Suprapubic skin (tissue), 4 donors: ENCODE measurements around the gene FGF4.

Experiments used
- CTCF ChIP-seq, 2 donors: fragments of 200-600 bp in 1 of 2; fragments of 450-650 bp in 1 of 2; sonication (generic) in 1 of 2; IDR thresholded peaks; one replicate each; pipeline ENCODE4 v1.5.1; 2016 to 2019; ENCODE audit warnings: antibody characterized with exemption in 2 of 2, mild to moderate bottlenecking in 1 of 2, moderate library complexity in 1 of 2
- EP300 ChIP-seq: sonication (generic); formaldehyde crosslinking; IDR thresholded peaks from one replicate; pipeline ENCODE4 v1.6.1; 2017; ENCODE audit warnings: antibody characterized with exemption
- POLR2A ChIP-seq, 2 donors: fragments of 450-650 bp; IDR thresholded peaks; one replicate each; pipeline ENCODE4 v1.6.1; 2017; ENCODE audit warnings: antibody characterized with exemption in 2 of 2, mild to moderate bottlenecking in 2 of 2, moderate library complexity in 2 of 2
- POLR2AphosphoS5 ChIP-seq, 3 donors: sonication (generic); formaldehyde crosslinking; IDR thresholded peaks; one replicate each; pipeline ENCODE4 v1.6.1; 2017; ENCODE audit warnings: antibody characterized with exemption in 3 of 3

- TF ChIP-seq POLR2A (IDR thresholded peaks at IDR 0.05) = no peak
- no peak for TF ChIP-seq CTCF (IDR thresholded peaks at IDR 0.05)
- TF ChIP-seq POLR2AphosphoS5 (IDR thresholded peaks at IDR 0.05) = no peak
- no peak for TF ChIP-seq EP300
These were observed 44.6 kb downstream of the FGF4 start for GRCh38 chr11:69730500-69730899.
